ENCODE data around the gene SLC2A13.
"Not testable (repeated sequence)": the region's sequence is repeated elsewhere in the genome, so short reads cannot be mapped to it uniquely, and the experiment has no call there.

SLC2A13 gene

DNA sequence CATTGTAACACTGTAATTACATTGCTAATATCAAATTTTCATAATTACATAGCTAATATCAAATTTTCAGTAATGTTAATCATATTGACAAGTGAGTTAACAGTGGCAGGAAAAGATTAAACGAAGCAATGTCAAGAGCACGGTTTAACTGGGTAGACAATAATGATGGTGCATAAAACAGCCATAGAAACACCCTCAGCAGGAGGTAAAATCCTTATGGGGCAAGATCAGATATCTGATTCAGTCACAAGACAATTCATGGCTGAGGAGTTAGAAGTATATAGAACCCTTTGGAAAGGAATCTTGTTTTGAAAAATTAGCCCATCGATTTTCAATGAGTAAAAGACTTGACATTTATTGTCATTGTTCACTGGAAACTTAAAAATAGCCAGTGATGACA is 190.6 kb downstream of the SLC2A13 start:
- H3K4me3 ChIP-seq (ENCODE audit: low read depth, low read length): no peak overlapping the region
- TF ChIP-seq, protein P1, sequence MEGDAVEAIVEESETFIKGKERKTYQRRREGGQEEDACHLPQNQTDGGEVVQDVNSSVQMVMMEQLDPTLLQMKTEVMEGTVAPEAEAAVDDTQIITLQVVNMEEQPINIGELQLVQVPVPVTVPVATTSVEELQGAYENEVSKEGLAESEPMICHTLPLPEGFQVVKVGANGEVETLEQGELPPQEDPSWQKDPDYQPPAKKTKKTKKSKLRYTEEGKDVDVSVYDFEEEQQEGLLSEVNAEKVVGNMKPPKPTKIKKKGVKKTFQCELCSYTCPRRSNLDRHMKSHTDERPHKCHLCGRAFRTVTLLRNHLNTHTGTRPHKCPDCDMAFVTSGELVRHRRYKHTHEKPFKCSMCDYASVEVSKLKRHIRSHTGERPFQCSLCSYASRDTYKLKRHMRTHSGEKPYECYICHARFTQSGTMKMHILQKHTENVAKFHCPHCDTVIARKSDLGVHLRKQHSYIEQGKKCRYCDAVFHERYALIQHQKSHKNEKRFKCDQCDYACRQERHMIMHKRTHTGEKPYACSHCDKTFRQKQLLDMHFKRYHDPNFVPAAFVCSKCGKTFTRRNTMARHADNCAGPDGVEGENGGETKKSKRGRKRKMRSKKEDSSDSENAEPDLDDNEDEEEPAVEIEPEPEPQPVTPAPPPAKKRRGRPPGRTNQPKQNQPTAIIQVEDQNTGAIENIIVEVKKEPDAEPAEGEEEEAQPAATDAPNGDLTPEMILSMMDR (IDR thresholded peaks at IDR 0.05; ENCODE audit: low read depth, low read length, missing control alignments): no peak
- no peak for DNase-seq (ENCODE audit: low read depth)

DNA sequence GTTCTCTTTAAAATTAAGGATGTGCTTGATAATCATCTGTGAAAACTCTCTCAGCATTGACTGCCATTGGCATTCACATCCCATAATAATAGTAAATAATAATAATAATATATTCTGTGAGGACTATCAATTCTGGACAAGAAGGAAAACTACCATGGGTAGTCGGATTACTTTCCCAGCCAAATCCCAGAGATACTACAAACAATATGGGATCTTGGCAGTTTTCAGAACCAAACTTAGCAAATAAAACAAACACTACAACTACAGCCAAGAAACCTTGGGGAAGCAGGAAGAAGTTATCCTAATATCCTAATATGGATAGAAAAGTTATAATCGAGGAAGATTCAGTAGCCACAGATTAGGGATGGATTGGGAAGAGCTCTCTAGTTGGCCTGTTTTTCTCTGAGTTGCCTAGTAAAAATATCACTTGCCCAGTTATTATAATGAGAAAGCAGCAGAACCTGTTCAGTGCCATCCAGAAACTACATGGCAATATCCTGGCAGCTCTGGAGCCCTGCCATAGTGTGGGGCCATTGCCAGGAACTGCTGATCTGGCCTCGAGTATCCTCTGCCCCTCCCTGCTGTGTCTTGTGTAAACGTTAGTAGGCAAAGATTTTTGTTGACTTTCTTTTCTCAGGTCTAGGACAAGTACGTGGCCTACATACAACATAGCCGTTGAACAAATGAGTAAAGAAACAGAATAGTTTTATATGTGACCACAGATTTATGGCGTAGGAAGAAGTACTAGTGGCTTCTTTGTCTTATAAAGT is 193.5 kb downstream of the SLC2A13 start:
- no peak overlapping the region for H3K4me3 ChIP-seq (ENCODE audit: low read depth, low read length)
- DNase-seq (ENCODE audit: low read depth): no peak
- TF ChIP-seq, protein P1 (IDR thresholded peaks at IDR 0.05; ENCODE audit: low read depth, low read length, missing control alignments): no peak

DNA sequence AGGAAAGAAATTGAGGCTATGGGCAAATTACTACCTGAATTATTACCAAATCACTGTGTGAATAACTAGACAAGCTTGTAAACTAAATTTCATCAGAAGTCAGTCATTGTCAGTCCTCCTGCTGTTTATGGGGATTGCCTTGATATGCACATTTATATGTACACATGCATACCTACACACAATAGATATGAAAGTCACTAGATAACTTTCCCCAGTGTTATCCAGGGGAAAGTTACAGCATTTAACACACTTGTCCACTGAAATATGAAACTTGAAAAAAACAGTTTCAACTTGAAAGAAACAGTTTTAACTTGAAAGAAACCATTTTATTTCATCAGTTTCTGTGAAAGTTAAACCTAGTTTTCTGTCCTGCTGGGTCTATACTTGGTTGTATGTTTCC is 199.6 kb downstream of the SLC2A13 start:
- H3K4me3 ChIP-seq (ENCODE audit: low read depth, low read length): no peak overlapping the region
- no peak for DNase-seq (ENCODE audit: low read depth)
- TF ChIP-seq, protein P1 (IDR thresholded peaks at IDR 0.05; ENCODE audit: low read depth, low read length, missing control alignments): no peak

DNA sequence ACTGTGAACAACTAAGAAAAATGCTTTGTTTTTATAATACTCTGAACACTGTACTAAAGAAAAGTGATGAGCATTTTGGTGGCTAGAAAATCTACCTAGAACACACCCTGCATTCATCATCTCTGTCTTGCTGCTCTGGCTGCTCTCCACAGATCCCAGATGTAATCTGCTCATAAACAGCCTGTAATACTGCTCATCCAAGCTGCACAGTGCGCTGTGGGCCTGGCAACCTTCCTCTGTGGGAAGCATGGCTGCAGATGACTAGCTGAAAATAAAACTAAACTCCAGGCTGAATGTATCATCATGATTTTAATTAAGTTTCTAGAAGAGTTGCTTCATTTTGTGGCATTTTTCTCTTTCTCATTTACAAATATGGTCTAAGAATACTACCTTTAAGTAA is 200.7 kb downstream of the SLC2A13 start:
- TF ChIP-seq, protein P1 (IDR thresholded peaks at IDR 0.05; ENCODE audit: low read depth, low read length, missing control alignments): no peak
- H3K4me3 ChIP-seq (ENCODE audit: low read depth, low read length): no peak overlapping the region
- no peak for DNase-seq (ENCODE audit: low read depth)

DNA sequence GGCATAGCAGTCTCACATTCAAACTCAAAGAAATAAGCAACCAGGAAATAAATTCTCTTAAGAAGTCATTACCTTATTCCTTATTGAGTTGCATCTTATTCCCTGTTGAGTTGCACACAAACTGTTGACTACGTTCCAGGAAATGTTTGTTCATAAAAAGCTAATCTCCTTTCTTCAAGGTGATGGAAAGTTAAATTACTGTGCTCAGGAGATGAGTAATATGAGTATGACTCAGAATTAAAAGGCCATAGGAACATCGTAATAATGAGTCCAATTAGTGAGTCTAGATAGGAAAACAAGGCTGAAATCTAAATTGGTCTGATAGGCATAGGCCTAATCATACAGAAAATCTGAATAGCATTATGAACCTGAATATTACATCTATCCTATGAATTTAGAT is 203.1 kb downstream of the SLC2A13 start:
- TF ChIP-seq, protein P1 (IDR thresholded peaks at IDR 0.05; ENCODE audit: low read depth, low read length, missing control alignments): no peak
- H3K4me3 ChIP-seq (ENCODE audit: low read depth, low read length): no peak overlapping the region
- no peak for DNase-seq (ENCODE audit: low read depth)

DNA sequence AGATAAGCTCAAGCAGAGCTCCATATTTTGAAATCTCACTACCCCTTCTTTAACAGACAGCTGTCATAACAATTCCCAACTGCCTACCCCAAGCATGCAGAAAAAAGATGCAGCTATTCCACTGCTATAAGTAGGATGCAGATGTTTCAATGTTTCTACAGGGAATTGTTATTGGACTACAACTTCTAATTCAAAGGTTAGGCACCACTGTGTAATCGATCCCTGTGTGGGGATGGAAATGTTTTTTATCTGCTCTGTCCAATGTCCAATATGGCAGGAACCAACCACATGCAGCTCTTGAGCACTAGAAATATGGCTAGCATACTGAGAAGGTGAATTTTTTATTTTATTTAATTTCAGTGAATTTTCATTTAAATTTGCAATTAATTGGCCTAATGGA is 208.6 kb downstream of the SLC2A13 start:
- DNase-seq (ENCODE audit: low read depth): no peak
- no peak overlapping the region for H3K4me3 ChIP-seq (ENCODE audit: low read depth, low read length)
- TF ChIP-seq, protein P1 (IDR thresholded peaks at IDR 0.05; ENCODE audit: low read depth, low read length, missing control alignments): no peak

DNA sequence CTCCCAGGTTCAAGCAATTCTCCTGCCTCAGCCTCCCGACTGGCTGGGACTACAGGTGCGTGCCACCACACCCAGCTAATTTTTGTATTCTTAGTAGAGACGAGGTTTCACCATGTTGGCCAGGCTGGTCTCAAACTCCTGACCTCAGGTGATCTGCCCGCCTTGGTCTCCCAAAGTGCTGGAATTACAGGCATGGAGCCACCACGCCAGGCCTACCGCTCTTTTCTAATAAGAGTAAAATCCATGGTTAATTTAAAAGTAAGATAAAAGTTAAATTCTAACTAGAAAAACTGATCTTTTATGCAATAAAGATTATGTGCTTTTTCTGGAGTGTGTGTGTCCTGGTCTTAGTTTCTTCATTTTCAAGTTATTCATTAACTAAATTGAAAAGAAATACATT is 212.5 kb downstream of the SLC2A13 start:
- not testable (repeated sequence) for DNase-seq (ENCODE audit: low read depth); H3K4me3 ChIP-seq (ENCODE audit: low read depth, low read length)
